A549 (cell line): ENCODE measurements around the gene SLC2A1.

Experiments
- CHD2 ChIP-seq: fragments of 150-350 bp; IDR thresholded peaks from 2 replicates; pipeline ENCODE4 v1.6.1; 2014; ENCODE audit warnings: low read length; ENCODE audit not compliant: partially characterized antibody
- PHF8 ChIP-seq: fragments of 200-600 bp; sonication (generic); IDR thresholded peaks from 2 replicates; pipeline ENCODE4 v1.6.1; 2016; ENCODE audit warnings: low read depth, mild to moderate bottlenecking, antibody characterized with exemption, moderate library complexity, borderline replicate concordance
- REST ChIP-seq: fragments of 200-600 bp; sonication (generic); IDR thresholded peaks from 2 replicates; pipeline ENCODE4 v1.6.1; 2016; ENCODE audit warnings: antibody characterized with exemption, mild to moderate bottlenecking, moderate library complexity
- TF ChIP-seq, protein P1 (sequence below): fragments of >200 bp; sonication (Bioruptor Twin); formaldehyde crosslinking; IDR thresholded peaks from 3 replicates; pipeline ENCODE4 v1.5.1; 2016

- TF ChIP-seq, protein P1, sequence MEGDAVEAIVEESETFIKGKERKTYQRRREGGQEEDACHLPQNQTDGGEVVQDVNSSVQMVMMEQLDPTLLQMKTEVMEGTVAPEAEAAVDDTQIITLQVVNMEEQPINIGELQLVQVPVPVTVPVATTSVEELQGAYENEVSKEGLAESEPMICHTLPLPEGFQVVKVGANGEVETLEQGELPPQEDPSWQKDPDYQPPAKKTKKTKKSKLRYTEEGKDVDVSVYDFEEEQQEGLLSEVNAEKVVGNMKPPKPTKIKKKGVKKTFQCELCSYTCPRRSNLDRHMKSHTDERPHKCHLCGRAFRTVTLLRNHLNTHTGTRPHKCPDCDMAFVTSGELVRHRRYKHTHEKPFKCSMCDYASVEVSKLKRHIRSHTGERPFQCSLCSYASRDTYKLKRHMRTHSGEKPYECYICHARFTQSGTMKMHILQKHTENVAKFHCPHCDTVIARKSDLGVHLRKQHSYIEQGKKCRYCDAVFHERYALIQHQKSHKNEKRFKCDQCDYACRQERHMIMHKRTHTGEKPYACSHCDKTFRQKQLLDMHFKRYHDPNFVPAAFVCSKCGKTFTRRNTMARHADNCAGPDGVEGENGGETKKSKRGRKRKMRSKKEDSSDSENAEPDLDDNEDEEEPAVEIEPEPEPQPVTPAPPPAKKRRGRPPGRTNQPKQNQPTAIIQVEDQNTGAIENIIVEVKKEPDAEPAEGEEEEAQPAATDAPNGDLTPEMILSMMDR: no peak
- TF ChIP-seq REST (no peak), CHD2 (no peak), PHF8 (no peak)
These were observed 15.1 kb upstream of the SLC2A1 start for GRCh38 chr1:42973799-42974198.
